NCI-H2081 (cell line): ENCODE data around the gene AP1S3.
A peak's percentile ranks its signal among the peaks of the same experiment; 100 is the strongest.

ENCODE experiments used
- DNase-seq, 2 experiments: peaks; one replicate each; lab custom pipeline; 2025; lab: John Stamatoyannopoulos, UW

Gene AP1S3

GRCh38 chr2:223724861-223725260 lies 112.5 kb downstream of the AP1S3 start:
- no peak for DNase-seq

GRCh38 chr2:223723954-223724411 lies 113.4 kb downstream of the AP1S3 start:
- peak in 1 of 2 experiments; percentile 14 for DNase-seq

GRCh38 chr2:223722226-223722625 lies 115.2 kb downstream of the AP1S3 start:
- no peak for DNase-seq

GRCh38 chr2:223721746-223722145 lies 115.6 kb downstream of the AP1S3 start:
- no peak for DNase-seq

- no peak for DNase-seq
Measured at GRCh38 chr2:223720367-223720766, 117.0 kb downstream of the AP1S3 start.

GRCh38 chr2:223712642-223713041 lies 124.7 kb downstream of the AP1S3 start:
- DNase-seq, result no peak

GRCh38 chr2:223711596-223712326 lies 125.6 kb downstream of the AP1S3 start:
- no peak for DNase-seq
